HG03469 (cell line): Measurements from ENCODE around the gene TMEM43.
A peak's percentile ranks its signal among the peaks of the same experiment; 100 is the strongest.
"Not testable (repeated sequence)": the region's sequence is repeated elsewhere in the genome, so short reads cannot be mapped to it uniquely, and the experiment has no call there.

Experiments
- ATAC-seq: cut with Tn5 transposase; IDR thresholded peaks from one replicate; pipeline ENCODE4 v1.9.1; 2021; ENCODE audit warnings: mild to moderate bottlenecking, moderate library complexity, moderate number of reproducible peaks; ENCODE audit not compliant: unreplicated experiment

TMEM43 gene, protein sequence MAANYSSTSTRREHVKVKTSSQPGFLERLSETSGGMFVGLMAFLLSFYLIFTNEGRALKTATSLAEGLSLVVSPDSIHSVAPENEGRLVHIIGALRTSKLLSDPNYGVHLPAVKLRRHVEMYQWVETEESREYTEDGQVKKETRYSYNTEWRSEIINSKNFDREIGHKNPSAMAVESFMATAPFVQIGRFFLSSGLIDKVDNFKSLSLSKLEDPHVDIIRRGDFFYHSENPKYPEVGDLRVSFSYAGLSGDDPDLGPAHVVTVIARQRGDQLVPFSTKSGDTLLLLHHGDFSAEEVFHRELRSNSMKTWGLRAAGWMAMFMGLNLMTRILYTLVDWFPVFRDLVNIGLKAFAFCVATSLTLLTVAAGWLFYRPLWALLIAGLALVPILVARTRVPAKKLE

DNA sequence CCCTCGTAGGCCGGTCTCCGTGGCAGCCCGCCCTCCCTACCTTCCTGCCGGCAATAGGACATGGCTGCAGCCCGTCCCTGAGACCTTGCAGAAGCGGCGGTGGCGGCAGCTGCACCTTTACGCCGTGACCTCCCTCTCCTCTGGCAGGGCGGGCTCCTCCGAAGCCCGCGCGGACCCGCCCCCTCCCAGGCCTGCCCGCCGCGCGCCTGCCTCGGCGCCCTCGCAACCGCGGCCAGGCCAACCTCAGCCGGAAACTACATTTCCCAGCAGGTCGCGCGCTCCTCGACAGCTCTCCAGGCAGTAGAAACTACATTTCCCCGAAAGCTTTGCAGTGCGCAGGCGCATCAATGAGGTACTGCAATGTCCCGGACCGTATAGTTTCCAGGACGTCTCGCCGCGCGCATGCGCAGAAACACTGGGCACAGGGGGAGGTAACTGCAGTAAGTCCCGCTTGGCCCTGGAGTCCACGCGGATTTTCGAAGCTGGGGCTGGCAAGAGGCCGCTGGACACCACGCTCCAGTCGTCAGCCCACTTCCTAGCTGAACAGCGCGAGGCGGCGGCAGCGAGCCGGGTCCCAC, at the start of gene TMEM43, which contains the start of gene CHCHD4:
TSS of gene TMEM43 (plus strand) at position 438 of the 578 bp plus-strand sequence. CDS start 142 bp downstream, outside the sequence.
TSS of gene CHCHD4 (minus strand) at position 256 of the 578 bp plus-strand sequence. CDS start at position 62, 194 bp downstream.
- ATAC-seq: peak; percentile 89

DNA sequence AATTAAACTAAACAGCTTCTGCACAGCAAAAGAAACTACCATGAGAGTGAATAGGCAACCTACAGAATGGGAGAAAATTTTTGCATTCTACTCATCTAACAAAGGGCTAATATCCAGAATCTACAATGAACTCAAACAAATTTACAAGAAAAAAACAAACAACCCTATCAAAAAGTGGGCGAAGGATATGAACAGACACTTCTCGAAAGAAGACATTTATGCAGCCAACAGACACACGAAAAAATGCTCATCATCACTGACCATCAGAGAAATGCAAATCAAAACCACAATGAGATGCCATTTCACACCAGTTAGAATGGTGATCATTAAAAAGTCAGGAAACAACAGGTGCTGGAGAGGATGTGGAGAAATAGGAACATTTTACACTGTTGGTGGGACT, 49.6 kb upstream of the TMEM43 start:
- ATAC-seq: not testable (repeated sequence)

DNA sequence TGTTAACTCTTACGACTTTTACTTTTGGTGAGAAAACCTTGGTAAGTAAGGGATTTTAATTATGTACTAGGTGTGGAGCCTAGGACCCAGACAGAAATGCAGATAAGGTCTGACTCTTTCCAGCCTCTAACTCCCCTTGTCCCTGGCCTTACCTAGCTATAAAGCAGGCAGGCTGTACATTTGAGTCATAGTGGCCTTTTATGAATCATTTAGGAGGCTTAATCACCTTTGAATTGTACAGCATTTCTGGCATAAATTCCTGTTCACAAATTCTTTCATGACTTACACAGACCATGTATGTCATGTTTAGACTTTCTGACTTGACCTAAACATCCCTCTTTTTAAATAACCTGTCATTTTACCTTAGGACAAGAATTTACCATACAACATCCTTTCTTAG, 47.5 kb upstream of the TMEM43 start:
- no peak for ATAC-seq

DNA sequence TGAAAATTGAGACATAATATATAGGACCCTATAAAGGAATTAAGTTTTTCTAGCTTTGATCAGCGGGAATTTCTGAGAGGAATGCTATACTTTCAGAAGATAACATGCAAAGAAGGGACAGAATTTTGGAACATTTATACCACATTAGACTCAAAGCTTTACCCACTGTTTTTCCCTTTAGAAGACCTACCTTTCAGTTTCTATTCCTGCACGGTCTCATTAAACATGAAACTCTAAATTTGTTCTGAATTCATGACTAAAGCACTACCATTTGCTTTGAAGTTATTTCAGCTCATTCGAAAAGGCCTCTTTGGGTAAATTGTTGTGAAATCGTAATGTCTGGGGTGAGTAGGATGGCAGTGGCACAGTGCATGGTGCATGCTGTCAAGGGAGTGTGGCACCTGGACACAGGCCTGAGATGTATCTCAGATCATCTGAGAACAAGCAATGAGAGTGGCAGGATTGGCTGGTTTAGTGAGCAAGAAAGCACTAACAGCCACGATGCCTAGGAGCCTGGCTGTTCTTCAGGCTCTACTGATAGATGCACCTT, 42.7 kb upstream of the TMEM43 start:
- ATAC-seq: no peak

DNA sequence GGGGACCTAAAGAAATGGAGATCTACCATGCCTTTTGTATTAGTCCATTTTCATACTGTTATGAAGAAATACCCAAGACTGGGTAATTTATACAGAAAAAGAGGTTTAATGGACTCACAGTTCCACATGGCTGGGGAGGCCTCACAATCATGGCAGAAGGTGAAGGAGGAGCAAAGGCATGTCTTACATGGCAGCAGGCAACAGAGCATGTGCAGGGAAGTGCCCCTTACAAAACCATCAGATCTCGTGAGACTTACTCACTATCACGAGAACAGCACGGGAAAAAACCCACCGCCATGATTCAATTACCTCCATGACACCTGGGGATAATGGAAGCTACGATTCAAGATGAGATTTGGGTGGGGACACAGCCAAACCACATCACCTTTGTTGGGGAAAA, 37.4 kb upstream of the TMEM43 start:
- not testable (repeated sequence) for ATAC-seq

DNA sequence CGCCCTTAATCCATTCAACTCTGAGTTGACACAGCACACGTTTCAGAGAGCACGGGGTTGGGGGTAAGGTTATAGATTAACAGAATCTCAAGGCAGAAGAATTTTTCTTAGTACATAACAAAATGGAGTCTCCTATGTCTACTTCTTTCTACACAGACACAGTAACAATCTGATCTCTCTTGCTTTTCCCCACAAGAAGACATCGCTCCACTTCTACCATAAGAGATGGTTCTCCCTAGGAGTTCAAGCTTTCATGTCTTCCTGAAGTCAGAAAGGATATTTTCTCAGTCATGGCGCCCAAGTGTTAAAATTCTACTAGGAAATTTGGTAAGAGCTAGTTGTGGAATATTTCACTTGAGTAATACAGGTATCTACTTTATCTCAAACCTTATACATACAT, 32.9 kb upstream of the TMEM43 start:
- ATAC-seq: not testable (repeated sequence)

DNA sequence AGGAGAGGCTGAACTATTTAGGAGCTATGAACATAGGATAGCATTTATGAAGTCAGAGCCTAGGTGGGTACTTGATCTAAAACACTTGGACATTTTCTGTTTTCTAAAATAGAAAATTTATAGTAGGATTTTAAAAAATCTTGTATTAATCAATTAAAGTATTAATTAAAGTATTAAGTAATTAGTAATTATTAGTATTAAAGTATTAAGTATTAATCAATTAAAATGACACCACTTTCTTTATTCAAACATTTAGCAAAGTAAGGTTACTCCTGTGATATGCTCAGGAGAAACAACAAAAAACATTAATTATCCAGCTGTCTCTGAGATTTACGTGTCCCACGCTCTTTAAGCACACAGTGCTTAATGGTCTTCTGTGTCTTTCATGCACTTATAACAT, 32.4 kb upstream of the TMEM43 start:
- no peak for ATAC-seq

DNA sequence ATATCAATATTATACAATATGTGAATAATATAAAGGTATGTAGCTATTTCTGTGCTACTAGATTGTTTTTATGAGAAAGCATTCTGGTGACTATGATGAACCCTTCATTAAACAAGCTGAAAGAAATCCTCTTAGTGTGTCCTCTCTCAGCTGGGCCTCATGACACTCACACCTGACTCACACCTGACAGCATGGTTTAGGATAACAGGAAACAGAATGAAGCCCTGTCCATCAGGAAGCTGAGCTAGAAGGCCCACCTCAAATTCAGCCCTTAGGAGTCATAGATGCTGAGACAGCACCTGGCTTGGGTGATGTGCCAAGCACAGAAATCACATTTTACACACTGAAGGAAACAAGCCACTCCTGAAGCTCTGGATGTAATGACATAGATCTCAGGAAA, 31.0 kb upstream of the TMEM43 start:
- no peak for ATAC-seq

DNA sequence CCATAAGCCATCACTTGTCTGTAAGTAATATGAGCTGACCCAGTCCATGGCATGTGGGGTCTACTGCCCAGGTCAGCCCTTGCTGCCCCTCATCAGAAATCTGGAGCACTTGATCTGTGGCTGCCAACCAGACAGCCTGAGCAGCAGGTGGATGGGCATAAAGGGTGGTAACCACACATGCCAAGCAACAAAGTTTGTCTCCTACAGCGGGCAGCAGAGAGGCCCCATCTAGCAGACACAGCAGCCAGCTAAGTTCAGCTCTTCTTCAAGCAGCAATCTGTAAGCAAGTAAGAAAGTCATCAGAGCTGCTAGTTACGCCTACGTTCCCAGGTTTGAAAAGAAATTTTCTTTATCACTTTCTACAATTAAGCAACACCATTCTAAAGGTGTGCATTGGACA, 28.1 kb upstream of the TMEM43 start:
- ATAC-seq: no peak

DNA sequence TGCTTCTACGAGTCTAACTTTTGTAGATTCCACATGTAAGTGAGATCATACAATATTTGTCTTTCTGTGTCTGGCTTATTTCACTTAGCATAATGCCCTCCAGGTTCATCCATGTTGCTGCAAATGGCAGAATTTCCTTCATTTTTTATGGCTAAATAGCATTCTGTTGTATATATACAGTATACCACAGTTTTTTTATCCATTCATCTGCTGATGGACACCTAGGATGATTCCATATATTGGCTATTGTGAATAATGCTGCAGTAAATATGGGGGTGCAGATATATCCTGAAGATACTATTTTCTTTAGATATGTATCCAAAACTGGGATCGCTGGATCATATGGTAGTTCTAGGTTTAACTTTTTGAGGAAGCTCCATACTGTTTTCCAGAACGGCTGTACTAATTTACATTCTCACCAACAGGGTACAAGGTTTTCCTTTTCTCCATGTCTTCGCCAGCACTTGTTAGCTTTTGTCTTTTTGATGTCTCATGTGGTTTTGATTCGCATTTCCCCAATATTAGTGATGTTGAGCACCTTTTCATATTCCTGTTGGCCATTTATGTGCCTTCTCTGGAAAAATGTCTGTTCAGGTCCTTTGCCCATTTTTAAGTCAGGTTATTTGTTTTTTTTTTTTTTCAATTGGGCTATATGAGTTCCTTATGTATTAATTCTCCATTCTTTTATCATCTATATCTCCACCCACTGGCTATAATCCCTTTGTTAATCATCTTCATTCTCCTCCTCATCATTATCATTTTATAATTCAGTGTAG, 27.0 kb upstream of the TMEM43 start:
- no peak for ATAC-seq

DNA sequence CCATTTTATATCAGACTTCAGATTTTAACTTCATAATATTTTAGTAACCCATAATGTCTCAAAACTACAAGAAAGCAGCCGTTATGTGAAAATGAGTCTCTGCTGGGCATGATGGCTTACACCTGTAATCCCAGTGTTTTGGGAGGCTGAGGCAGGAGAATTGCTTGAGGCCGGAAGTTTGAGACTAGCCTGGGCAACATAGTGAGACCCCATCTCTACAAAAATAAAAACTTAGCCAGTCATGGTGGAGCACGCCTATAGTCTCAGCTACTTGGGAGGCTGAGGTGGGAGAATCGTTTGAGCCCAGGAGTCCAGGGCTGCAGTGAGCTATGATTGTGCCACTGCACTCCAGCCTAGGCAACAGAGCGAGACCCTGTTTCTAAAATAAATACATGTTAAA, 15.0 kb upstream of the TMEM43 start:
- ATAC-seq: not testable (repeated sequence)

DNA sequence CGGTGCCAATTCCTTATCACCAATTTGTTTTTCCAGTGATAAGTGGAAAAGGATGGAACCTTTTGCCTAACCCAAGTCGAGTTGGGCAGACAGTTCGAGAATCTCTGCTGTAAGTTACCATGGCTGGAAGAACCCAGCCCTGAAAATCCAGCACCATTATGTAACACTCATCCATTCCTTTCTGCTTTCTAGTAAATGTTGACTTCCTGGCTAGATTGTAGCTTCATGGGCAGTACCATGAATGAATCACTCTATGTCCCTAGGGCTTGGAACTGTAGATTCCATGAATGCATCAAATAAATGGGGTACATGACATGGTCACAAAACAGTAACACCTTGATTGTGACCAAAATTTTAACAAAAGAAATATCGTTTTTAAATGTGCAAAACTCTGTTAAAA, 14.2 kb upstream of the TMEM43 start:
- ATAC-seq: no peak

DNA sequence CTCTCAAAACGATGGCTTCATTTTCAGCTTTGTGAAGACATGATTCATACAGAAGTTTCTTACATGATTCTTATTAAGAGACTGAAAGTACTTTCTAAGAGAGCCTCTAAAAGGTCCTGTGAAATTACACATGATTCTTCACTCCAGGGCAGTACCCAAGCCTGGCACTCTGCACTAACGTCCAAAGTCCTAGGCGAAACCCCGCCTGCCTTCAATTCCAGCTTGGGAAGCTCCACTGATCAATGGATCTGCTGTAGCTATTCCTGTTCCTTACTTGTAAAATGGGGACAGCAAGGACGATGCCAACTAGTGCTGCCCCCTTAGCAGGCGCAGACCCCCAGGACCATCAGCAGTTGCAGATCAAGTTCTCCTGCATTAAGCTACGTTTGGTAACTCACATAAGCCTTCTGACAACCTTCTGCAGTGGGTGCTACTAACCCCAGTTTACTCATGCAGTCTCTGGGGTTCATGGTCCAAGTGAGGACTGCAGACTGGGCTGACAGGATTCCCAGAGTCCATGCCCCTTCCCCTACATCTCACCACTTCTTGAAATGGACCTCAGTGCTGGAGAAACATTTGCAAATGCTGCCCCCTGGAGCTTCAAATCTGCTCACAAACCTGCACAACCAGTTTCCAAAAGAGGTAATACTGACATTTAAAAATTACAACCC, 10.8 kb upstream of the TMEM43 start:
- ATAC-seq: no peak

DNA sequence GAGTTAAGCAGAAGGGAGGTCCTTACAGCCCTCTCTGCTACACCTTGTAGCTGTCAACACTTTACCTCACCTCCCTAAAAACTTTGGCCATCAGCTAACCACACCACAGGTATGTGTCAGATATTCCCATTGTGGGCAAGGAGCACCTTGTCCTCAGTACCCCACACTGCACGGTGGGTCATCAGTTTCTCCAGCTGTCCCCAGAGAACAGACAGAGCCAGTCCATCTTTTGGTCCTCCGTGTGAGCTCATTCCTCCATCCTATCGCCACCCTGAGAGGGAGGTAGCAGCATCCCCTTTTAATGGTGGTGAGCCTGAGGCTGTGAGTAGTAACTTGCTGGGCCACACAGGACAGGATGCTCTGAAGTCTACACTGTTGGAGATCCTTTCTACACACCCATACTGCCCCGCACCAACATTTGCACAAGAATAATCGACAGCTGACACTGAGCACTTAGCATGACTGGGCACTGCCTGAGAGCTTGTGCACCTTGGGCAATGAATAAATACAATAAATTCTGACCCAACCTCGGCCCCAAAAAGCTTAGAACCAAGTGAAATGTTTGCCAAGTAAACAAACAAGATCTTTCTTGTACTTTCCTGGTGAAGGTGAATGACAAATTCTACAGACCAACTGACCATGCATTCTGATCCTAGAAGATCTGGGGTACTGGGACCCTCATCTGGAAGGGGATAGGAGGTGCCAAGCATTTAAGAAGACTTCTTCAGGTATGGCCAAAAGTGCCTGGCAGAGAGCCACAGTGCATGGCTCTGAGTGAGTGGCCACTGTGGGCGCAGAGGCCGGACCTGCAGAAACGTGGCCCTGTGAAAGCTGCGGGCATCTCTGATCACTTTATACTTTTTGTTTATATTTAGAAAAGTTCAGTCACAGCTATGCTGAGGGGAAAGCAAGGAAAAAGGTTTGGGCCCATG, 7.1 kb upstream of the TMEM43 start:
- ATAC-seq: no peak

DNA sequence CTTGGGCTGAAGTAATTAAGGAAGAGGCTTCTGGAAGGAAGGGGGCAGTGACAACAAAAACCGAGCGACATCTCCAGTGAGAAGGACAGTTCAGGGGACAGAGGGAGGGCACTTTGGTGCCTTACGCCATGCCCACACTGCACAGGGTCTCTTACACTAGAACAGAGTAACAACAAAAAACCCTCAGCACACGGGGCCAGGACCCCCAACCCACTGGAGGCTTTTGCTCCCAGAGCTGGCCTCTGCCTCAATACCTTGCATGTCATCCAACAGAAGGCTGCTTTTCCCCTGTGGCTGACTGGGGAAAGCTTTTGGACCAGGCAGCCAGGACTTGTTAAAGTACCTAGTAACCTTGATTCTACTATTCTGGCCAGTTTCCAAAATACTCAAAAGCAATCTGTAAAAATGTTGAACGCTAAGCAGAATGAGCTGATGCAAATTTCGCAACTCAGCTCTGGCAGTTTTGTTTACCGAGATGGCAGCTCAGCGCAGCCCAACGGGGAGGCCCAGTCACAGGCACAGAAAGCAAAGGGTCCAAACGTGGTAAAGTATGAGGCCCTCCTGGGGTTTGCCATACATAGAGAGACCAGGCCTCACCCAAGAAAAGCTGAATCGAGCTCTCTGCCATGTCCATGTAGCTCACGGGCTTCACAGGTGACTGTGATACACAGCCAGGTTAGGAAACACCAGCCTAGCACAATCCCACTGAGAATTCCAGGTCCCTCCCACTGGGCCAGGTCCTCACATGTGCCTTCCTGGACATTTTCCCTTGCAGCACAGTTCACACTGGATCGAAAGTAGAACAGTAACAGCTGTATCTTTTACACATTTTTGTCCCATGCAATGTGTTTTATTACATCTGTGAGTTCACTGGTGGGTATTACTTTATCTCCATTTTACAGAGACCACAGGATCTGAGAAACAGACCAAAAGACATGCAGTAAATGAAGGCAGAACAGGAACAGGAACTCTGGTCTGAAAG, 6.2 kb upstream of the TMEM43 start:
- ATAC-seq: no peak

DNA sequence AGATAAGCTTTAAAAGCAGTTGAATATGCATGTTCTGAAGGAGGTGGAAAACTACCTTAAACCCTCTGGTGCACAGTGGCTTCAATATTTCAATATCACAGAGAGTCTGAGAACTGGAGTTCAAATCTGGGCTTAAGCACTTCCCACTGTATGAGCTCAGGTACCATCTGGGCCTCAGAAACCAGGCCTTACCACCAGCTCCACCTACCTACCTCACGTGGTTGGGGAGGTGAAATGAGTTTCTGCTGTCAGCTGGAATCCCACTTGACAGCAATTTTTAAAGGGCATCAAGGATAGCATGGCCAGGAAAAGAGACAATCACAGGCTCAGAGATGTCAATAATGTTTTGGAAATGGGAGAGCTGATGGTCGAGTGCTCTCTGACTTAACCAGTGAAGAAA, 5.2 kb upstream of the TMEM43 start:
- ATAC-seq: no peak

DNA sequence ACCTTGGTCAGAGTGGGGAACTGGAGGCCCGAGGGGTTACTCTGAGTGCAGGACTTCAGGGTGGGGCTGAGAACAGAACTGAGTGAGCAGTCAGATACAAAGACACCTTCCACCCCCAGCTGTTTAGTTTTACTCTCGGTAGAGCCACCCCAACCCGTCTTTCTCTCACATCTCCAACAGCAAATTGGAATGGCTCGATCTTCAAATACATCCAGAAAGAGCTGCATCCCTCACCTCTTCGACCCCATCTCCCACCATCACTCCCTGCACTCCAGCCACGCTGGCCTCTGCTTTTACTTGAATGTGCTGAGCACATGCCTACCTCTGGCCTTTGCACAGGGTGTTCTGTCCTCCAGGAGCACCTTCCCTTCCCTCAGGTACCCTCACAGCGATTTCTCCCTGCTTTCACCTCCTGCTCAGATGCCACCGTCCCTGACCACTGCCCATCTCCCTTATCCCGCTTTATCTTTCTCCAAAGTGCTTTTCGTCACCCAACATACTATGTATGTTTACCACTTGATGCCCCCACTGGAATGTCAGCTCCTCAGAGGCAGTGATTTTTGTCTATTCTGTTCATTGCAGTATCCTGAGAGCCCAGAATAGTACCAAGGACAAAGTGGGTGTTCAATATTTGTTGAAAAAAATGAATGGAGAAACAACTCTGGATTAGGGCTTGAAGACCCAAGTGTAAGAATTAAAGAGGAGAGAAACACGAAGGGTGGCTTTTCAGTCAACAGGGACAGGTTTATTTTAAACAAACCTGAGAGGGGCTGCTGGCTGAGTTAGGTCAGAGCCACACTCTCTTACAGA, 4.5 kb upstream of the TMEM43 start:
- no peak for ATAC-seq
